WTC11 (cell line): Measurements from ENCODE around the gene PSMC6. TPM values are rescaled to one million over a fixed set of nuclear protein-coding genes. Genes with fewer than 3 reads are reported as not detected.

Experiments
- ATAC-seq: fragments of 200-7000 bp; cut with Tn5 transposase; 2 replicates; pipeline ENCODE4 v1.10.0; 2021; ENCODE audit warnings: mild to moderate bottlenecking, moderate library complexity
- CTCF ChIA-PET: fragments of 300-600 bp; sonication (Branson Sonifier 250); formaldehyde crosslinking; loops from one replicate; lab custom pipeline; 2021; ENCODE audit warnings: antibody characterized with exemption; lab: Charles Lee
- POLR2A ChIA-PET: fragments of 350-600 bp; sonication (Branson Sonifier 250); formaldehyde crosslinking; loops from one replicate; lab custom pipeline; 2021; ENCODE audit warnings: antibody characterized with exemption; lab: Charles Lee
- DNase-seq: peaks from one replicate; pipeline ENCODE4 v3.0.0; 2021; ENCODE audit warnings: low spot score
- H3K27ac Mint-ChIP-seq: 2 replicates; pipeline ENCODE4 v1.8.0; 2021; ENCODE audit warnings: mixed read lengths
- H3K27me3 Mint-ChIP-seq: 2 replicates; pipeline ENCODE4 v1.8.0; 2021; ENCODE audit warnings: low read depth, mild to moderate bottlenecking, moderate library complexity, mixed read lengths
- H3K36me3 Mint-ChIP-seq: 2 replicates; pipeline ENCODE4 v1.8.0; 2021; ENCODE audit warnings: mixed read lengths
- H3K4me1 Mint-ChIP-seq: 2 replicates; pipeline ENCODE4 v1.8.0; 2022; ENCODE audit warnings: mixed read lengths
- H3K4me3 Mint-ChIP-seq: 2 replicates; pipeline ENCODE4 v1.8.0; 2021; ENCODE audit warnings: mild to moderate bottlenecking, moderate library complexity, mixed read lengths
- H3K9me3 Mint-ChIP-seq: 2 replicates; pipeline ENCODE4 v1.8.0; 2021; ENCODE audit warnings: mixed read lengths
- CREM ChIP-seq: sonication (generic); formaldehyde crosslinking; IDR thresholded peaks from 2 replicates; pipeline ENCODE4 v1.8.1; 2022; ENCODE audit warnings: mild to moderate bottlenecking, missing genetic modification reagents, moderate library complexity
- E2F5 ChIP-seq: sonication (generic); formaldehyde crosslinking; IDR thresholded peaks from 2 replicates; pipeline ENCODE4 v1.8.1; 2022; ENCODE audit warnings: mild to moderate bottlenecking, moderate library complexity, missing genetic modification reagents
- GRHL2 ChIP-seq: fragments of 250-450 bp; sonication (Bioruptor Pico); IDR thresholded peaks from 2 replicates; pipeline ENCODE4 v1.8.0; 2022; ENCODE audit warnings: mild to moderate bottlenecking, moderate library complexity; ENCODE audit not compliant: insufficient replicate concordance, severe bottlenecking
- HMGA2 ChIP-seq: fragments of 250-450 bp; sonication (Bioruptor Pico); IDR thresholded peaks from 2 replicates; pipeline ENCODE4 v1.4.0; 2021; ENCODE audit warnings: mild to moderate bottlenecking, moderate library complexity
- MAX ChIP-seq: sonication (generic); formaldehyde crosslinking; IDR thresholded peaks from 2 replicates; pipeline ENCODE4 v1.8.0; 2022; ENCODE audit warnings: mild to moderate bottlenecking, missing genetic modification reagents
- RELA ChIP-seq: sonication (generic); formaldehyde crosslinking; IDR thresholded peaks from 2 replicates; pipeline ENCODE4 v1.8.1; 2022; ENCODE audit warnings: missing genetic modification reagents, mild to moderate bottlenecking, borderline replicate concordance
- SMAD4 ChIP-seq: sonication (generic); formaldehyde crosslinking; IDR thresholded peaks from 2 replicates; pipeline ENCODE4 v1.8.0; 2022; ENCODE audit warnings: mild to moderate bottlenecking, missing genetic modification reagents
- TEAD1 ChIP-seq: sonication (generic); formaldehyde crosslinking; IDR thresholded peaks from 2 replicates; pipeline ENCODE4 v1.8.0; 2022; ENCODE audit warnings: mild to moderate bottlenecking, missing genetic modification reagents
- USF1 ChIP-seq: sonication (generic); formaldehyde crosslinking; IDR thresholded peaks from 2 replicates; pipeline ENCODE4 v1.8.0; 2022; ENCODE audit warnings: mild to moderate bottlenecking, missing genetic modification reagents
- ZNF138 ChIP-seq: sonication (generic); formaldehyde crosslinking; conservative IDR thresholded peaks from 2 replicates; pipeline ENCODE4 v1.8.1; 2022; ENCODE audit warnings: mild to moderate bottlenecking, moderate library complexity, missing genetic modification reagents
- ZNF425 ChIP-seq: fragments of 250-450 bp; sonication (Bioruptor Pico); conservative IDR thresholded peaks from 2 replicates; pipeline ENCODE4 v1.9.0; 2021; ENCODE audit warnings: mild to moderate bottlenecking
- total RNA-seq: library from RNA; stranded (reverse); gene quantifications from 3 replicates; pipeline ENCODE4 v1.2.3, GENCODE V29; 2021
- TF ChIP-seq, protein P1 (sequence below): sonication (generic); formaldehyde crosslinking; IDR thresholded peaks from 2 replicates; pipeline ENCODE4 v1.8.0; 2022; ENCODE audit warnings: mild to moderate bottlenecking, missing genetic modification reagents
- TF ChIP-seq, protein P2 (sequence below): sonication (generic); formaldehyde crosslinking; IDR thresholded peaks from 2 replicates; pipeline ENCODE4 v1.8.1; 2022; ENCODE audit warnings: low read depth, mild to moderate bottlenecking, moderate library complexity, missing genetic modification reagents, borderline replicate concordance
- TF ChIP-seq, protein P3 (sequence below): fragments of 250-450 bp; sonication (Bioruptor Pico); IDR thresholded peaks from 2 replicates; pipeline ENCODE4 v2.1.2; 2022; ENCODE audit warnings: mild to moderate bottlenecking, moderate library complexity
- TF ChIP-seq, protein P4 (sequence below): sonication (generic); formaldehyde crosslinking; IDR thresholded peaks from 2 replicates; pipeline ENCODE4 v1.8.0; 2023; ENCODE audit warnings: mild to moderate bottlenecking, missing genetic modification reagents

Gene PSMC6
- total RNA-seq, 1 experiment from 2014 or later = 96.4 TPM

GRCh38 chr14:52748647-52749292 is 41.8 kb downstream of the PSMC6 start:
- Mint-ChIP-seq H3K27ac (peak overlapping the region; percentile 89; the same call in 1 of the 2 replicates), H3K4me1 (no peaks in the 10 kb centered on the region), H3K36me3 (peaks cover 32% of the 10 kb centered on the region), H3K27me3 (no peaks in the 10 kb centered on the region), H3K4me3 (no peak overlapping the region), H3K9me3 (no peaks in the 10 kb centered on the region)
- ChIA-PET POLR2A (no interaction called here), CTCF (no interaction called here)
- TF ChIP-seq GRHL2 (CRISPR knock-in tag) = no peak
- TF ChIP-seq ZNF425 = no peak
- no peak for TF ChIP-seq HMGA2 (CRISPR knock-in tag)
- TF ChIP-seq, protein P1, sequence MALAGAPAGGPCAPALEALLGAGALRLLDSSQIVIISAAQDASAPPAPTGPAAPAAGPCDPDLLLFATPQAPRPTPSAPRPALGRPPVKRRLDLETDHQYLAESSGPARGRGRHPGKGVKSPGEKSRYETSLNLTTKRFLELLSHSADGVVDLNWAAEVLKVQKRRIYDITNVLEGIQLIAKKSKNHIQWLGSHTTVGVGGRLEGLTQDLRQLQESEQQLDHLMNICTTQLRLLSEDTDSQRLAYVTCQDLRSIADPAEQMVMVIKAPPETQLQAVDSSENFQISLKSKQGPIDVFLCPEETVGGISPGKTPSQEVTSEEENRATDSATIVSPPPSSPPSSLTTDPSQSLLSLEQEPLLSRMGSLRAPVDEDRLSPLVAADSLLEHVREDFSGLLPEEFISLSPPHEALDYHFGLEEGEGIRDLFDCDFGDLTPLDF (CRISPR knock-in tag) = no peak
- TF ChIP-seq, protein P2, sequence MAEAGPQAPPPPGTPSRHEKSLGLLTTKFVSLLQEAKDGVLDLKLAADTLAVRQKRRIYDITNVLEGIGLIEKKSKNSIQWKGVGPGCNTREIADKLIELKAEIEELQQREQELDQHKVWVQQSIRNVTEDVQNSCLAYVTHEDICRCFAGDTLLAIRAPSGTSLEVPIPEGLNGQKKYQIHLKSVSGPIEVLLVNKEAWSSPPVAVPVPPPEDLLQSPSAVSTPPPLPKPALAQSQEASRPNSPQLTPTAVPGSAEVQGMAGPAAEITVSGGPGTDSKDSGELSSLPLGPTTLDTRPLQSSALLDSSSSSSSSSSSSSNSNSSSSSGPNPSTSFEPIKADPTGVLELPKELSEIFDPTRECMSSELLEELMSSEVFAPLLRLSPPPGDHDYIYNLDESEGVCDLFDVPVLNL (CRISPR knock-in tag) = no peak
- no peak for TF ChIP-seq SMAD4 (CRISPR knock-in tag)
- no peak for TF ChIP-seq MAX
- no peak for TF ChIP-seq TEAD1 (CRISPR knock-in tag)
- no peak for TF ChIP-seq E2F5 (CRISPR knock-in tag)
- TF ChIP-seq CREM (CRISPR knock-in tag) = no peak
- TF ChIP-seq, protein P3, sequence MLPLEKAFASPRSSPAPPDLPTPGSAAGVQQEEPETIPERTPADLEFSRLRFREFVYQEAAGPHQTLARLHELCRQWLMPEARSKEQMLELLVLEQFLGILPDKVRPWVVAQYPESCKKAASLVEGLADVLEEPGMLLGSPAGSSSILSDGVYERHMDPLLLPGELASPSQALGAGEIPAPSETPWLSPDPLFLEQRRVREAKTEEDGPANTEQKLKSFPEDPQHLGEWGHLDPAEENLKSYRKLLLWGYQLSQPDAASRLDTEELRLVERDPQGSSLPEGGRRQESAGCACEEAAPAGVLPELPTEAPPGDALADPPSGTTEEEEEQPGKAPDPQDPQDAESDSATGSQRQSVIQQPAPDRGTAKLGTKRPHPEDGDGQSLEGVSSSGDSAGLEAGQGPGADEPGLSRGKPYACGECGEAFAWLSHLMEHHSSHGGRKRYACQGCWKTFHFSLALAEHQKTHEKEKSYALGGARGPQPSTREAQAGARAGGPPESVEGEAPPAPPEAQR (CRISPR knock-in tag) = no peak
- no peak for TF ChIP-seq USF1
- TF ChIP-seq RELA (CRISPR knock-in tag) = no peak
- TF ChIP-seq, protein P4, sequence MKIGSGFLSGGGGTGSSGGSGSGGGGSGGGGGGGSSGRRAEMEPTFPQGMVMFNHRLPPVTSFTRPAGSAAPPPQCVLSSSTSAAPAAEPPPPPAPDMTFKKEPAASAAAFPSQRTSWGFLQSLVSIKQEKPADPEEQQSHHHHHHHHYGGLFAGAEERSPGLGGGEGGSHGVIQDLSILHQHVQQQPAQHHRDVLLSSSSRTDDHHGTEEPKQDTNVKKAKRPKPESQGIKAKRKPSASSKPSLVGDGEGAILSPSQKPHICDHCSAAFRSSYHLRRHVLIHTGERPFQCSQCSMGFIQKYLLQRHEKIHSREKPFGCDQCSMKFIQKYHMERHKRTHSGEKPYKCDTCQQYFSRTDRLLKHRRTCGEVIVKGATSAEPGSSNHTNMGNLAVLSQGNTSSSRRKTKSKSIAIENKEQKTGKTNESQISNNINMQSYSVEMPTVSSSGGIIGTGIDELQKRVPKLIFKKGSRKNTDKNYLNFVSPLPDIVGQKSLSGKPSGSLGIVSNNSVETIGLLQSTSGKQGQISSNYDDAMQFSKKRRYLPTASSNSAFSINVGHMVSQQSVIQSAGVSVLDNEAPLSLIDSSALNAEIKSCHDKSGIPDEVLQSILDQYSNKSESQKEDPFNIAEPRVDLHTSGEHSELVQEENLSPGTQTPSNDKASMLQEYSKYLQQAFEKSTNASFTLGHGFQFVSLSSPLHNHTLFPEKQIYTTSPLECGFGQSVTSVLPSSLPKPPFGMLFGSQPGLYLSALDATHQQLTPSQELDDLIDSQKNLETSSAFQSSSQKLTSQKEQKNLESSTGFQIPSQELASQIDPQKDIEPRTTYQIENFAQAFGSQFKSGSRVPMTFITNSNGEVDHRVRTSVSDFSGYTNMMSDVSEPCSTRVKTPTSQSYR (CRISPR knock-in tag) = no peak
- no peak for TF ChIP-seq ZNF138 (CRISPR knock-in tag)
- no peak for DNase-seq
- no peak for ATAC-seq
